ENCODE data around the gene VIPR2. TPM values are rescaled to one million over a fixed set of nuclear protein-coding genes. Genes with fewer than 3 reads are reported as not detected.
A peak's percentile ranks its signal among the peaks of the same experiment; 100 is the strongest.
"Not testable (repeated sequence)": the region's sequence is repeated elsewhere in the genome, so short reads cannot be mapped to it uniquely, and the experiment has no call there.

VIPR2 gene
- total RNA-seq, 1 experiment from 2014 or later: not detected

- DNase-seq (ENCODE audit: low read depth): no peak
Observed at GRCh38 chr7:159013181-159013690, 131.4 kb downstream of the VIPR2 start.

- peak; percentile 61 for DNase-seq (ENCODE audit: low read depth)
Observed at GRCh38 chr7:159012353-159013069, 132.2 kb downstream of the VIPR2 start.

GRCh38 chr7:159011722-159012022 is 133.0 kb downstream of the VIPR2 start:
- DNase-seq (ENCODE audit: low read depth): no peak

GRCh38 chr7:159010937-159011721 is 133.5 kb downstream of the VIPR2 start:
- peak; percentile 80 for DNase-seq (ENCODE audit: low read depth)

- DNase-seq (ENCODE audit: low read depth): no peak
Observed at GRCh38 chr7:159010411-159010810, 134.3 kb downstream of the VIPR2 start.

GRCh38 chr7:159009951-159010350 is 134.7 kb downstream of the VIPR2 start:
- no peak for DNase-seq (ENCODE audit: low read depth)

- DNase-seq (ENCODE audit: low read depth): peak; percentile 64
Observed at GRCh38 chr7:159008417-159008816, 136.2 kb downstream of the VIPR2 start.

- DNase-seq (ENCODE audit: low read depth): peak; percentile 82
Observed at GRCh38 chr7:159007996-159008389, 136.7 kb downstream of the VIPR2 start.

GRCh38 chr7:159007364-159007995 is 137.2 kb downstream of the VIPR2 start:
- no peak for DNase-seq (ENCODE audit: low read depth)

- no peak for DNase-seq (ENCODE audit: low read depth)
Observed at GRCh38 chr7:159006610-159007130, 138.0 kb downstream of the VIPR2 start.

GRCh38 chr7:159006022-159006609 is 138.6 kb downstream of the VIPR2 start:
- DNase-seq (ENCODE audit: low read depth): not testable (repeated sequence)

- no peak for DNase-seq (ENCODE audit: low read depth)
Observed at GRCh38 chr7:159005618-159006017, 139.0 kb downstream of the VIPR2 start.

- DNase-seq (ENCODE audit: low read depth): no peak
Observed at GRCh38 chr7:159004411-159004810, 140.3 kb downstream of the VIPR2 start.

- DNase-seq (ENCODE audit: low read depth): no peak
Observed at GRCh38 chr7:159001811-159002210, 142.9 kb downstream of the VIPR2 start.

GRCh38 chr7:159000859-159001435 is 143.7 kb downstream of the VIPR2 start:
- no peak for DNase-seq (ENCODE audit: low read depth)

GRCh38 chr7:159000070-159000469 is 144.6 kb downstream of the VIPR2 start:
- no peak for DNase-seq (ENCODE audit: low read depth)

GRCh38 chr7:158999496-158999895 is 145.2 kb downstream of the VIPR2 start:
- DNase-seq (ENCODE audit: low read depth): no peak

GRCh38 chr7:158998261-158998660 is 146.4 kb downstream of the VIPR2 start:
- not testable (repeated sequence) for DNase-seq (ENCODE audit: low read depth)

GRCh38 chr7:158997471-158997870 is 147.2 kb downstream of the VIPR2 start:
- no peak for DNase-seq (ENCODE audit: low read depth)

- no peak for DNase-seq (ENCODE audit: low read depth)
Observed at GRCh38 chr7:158997110-158997453, 147.6 kb downstream of the VIPR2 start.

All from LHCN-M2 (cell line).